Left ventricle myocardium inferior (tissue), 1 donor: Measurements from ENCODE around the gene TMEM270. TPM values are rescaled to one million over a fixed set of nuclear protein-coding genes. Genes with fewer than 3 reads are reported as not detected.

ENCODE experiments used
- DNase-seq: peaks from one replicate; pipeline ENCODE4 v3.0.0-alpha.2; 2020
- H3K27ac ChIP-seq: fragments of 200-600 bp; replicated peaks from 2 replicates; pipeline ENCODE4 v1.8.0; 2021
- H3K27me3 ChIP-seq: fragments of 200-600 bp; 2 replicates; pipeline ENCODE4 v1.8.0; 2021; ENCODE audit warnings: low read depth
- H3K36me3 ChIP-seq: fragments of 200-600 bp; 2 replicates; pipeline ENCODE4 v1.8.0; 2021
- H3K4me1 ChIP-seq: fragments of 200-600 bp; 2 replicates; pipeline ENCODE4 v1.8.0; 2021
- H3K4me3 ChIP-seq: fragments of 200-600 bp; 2 replicates; pipeline ENCODE4 v1.8.0; 2021; ENCODE audit warnings: mild to moderate bottlenecking, moderate library complexity
- H3K9me3 ChIP-seq: fragments of 200-600 bp; replicated peaks from 2 replicates; pipeline ENCODE4 v1.8.0; 2021
- intact Hi-C: fragments of 100-400 bp; cut with micrococcal nuclease; formaldehyde crosslinking; loops from one replicate; pipeline ENCODE4 v1.11.0; 2022
- total RNA-seq: library from RNA; stranded (reverse); fragmentation: NEBNext Ultra II Directional; extraction: Animal tissue kit (Norgen Biotek cat#: 25700); gene quantifications from one replicate; pipeline ENCODE4 v1.2.1, GENCODE V29; 2021
- TF ChIP-seq, protein P1 (sequence below): fragments of 200-600 bp; IDR thresholded peaks from 2 replicates; pipeline ENCODE4 v1.8.0; 2021; ENCODE audit warnings: antibody characterized with exemption, mild to moderate bottlenecking, borderline replicate concordance
- donor health status: DM: no; HTN: yes; CAD: no; lungs with severe emphysema.

TMEM270 gene
- total RNA-seq, 1 donor from 2014 or later: not detected

DNA sequence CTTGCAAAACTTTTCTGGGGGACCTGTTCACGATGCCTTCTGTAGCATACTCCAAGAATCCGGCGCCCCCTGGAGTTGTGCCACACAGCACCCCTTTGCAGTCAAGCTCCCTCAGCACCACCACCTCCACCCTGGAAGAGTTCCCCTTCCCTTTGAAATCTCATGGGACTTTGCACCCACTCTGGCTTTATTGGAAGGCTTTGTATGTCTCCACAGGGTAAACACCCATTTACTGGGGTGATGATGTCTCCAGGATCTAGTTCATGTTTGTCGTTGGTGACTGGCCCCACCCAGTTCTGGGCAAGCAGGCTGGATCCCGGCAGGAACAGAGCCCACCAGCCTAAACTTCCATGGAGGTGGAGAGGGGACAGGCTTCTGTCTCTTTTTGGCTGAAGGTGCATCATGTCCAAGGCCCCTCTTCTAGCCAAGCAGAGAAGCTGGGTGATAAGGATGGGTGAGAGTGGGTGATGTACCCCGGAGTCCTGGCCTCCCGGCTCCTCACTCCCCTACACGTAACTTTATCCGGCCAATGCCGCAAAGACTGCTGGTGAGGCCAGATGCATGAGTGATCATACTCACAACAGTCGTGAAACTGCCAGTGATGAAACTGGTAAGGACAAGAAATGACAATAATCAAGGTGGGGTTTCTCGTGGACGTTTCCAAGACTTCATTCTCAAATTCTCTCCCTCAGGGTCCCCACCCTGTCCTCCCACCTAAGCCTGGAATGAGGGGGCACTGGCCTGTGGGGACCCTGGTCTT, 30.9 kb upstream of the TMEM270 start:
- TF ChIP-seq, protein P1, sequence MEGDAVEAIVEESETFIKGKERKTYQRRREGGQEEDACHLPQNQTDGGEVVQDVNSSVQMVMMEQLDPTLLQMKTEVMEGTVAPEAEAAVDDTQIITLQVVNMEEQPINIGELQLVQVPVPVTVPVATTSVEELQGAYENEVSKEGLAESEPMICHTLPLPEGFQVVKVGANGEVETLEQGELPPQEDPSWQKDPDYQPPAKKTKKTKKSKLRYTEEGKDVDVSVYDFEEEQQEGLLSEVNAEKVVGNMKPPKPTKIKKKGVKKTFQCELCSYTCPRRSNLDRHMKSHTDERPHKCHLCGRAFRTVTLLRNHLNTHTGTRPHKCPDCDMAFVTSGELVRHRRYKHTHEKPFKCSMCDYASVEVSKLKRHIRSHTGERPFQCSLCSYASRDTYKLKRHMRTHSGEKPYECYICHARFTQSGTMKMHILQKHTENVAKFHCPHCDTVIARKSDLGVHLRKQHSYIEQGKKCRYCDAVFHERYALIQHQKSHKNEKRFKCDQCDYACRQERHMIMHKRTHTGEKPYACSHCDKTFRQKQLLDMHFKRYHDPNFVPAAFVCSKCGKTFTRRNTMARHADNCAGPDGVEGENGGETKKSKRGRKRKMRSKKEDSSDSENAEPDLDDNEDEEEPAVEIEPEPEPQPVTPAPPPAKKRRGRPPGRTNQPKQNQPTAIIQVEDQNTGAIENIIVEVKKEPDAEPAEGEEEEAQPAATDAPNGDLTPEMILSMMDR: no peak
- H3K27me3 ChIP-seq: peaks cover 56% of the 10 kb centered on the region
- peaks cover 13% of the 10 kb centered on the region for H3K4me1 ChIP-seq
- DNase-seq: no peak
- H3K9me3 ChIP-seq: no peaks in the 10 kb centered on the region
- H3K4me3 ChIP-seq: no peak overlapping the region
- no peaks in the 10 kb centered on the region for H3K36me3 ChIP-seq
- intact Hi-C loops: no loop called here
- no peak overlapping the region for H3K27ac ChIP-seq

DNA sequence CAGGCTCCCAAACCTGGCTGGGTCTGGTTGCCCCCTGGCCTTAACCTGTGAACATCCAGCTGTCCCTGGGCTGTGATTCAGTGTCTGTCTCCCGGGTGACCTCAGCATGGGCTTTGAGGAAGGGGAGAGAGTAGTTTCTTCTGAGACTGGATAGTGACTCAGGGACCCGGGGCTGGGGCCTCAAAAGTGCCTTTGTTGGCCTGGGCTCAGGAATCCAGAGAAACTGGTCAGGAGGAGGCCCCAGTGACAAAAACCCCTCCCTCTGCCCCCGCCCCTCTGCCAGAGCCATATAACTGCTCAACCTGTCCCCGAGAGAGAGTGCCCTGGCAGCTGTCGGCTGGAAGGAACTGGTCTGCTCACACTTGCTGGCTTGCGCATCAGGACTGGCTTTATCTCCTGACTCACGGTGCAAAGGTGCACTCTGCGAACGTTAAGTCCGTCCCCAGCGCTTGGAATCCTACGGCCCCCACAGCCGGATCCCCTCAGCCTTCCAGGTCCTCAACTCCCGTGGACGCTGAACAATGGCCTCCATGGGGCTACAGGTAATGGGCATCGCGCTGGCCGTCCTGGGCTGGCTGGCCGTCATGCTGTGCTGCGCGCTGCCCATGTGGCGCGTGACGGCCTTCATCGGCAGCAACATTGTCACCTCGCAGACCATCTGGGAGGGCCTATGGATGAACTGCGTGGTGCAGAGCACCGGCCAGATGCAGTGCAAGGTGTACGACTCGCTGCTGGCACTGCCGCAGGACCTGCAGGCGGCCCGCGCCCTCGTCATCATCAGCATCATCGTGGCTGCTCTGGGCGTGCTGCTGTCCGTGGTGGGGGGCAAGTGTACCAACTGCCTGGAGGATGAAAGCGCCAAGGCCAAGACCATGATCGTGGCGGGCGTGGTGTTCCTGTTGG, 30.0 kb upstream of the TMEM270 start, which contains the start of gene CLDN4:
Gene CLDN4, plus strand, starts transcription at position 316 of the 903 bp plus-strand sequence. Its CDS starts 206 bp downstream, at position 522.
- DNase-seq: no peak
- Histone ChIP-seq H3K4me3 (no peak within 1 kb of the TSS), H3K27ac (no peak within 1 kb of the TSS), H3K36me3 (no peaks in the 10 kb centered on the region), H3K9me3 (no peaks in the 10 kb centered on the region), H3K4me1 (peaks cover 13% of the 10 kb centered on the region), H3K27me3 (peaks cover 52% of the 10 kb centered on the region)
- TF ChIP-seq, protein P1: no peak
- intact Hi-C loops: no loop called here

DNA sequence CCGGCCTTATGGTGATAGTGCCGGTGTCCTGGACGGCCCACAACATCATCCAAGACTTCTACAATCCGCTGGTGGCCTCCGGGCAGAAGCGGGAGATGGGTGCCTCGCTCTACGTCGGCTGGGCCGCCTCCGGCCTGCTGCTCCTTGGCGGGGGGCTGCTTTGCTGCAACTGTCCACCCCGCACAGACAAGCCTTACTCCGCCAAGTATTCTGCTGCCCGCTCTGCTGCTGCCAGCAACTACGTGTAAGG, 29.4 kb upstream of the TMEM270 start:
- TF ChIP-seq, protein P1: no peak
- H3K4me3 ChIP-seq: no peak overlapping the region
- DNase-seq: no peak
- H3K4me1 ChIP-seq: peaks cover 13% of the 10 kb centered on the region
- H3K36me3 ChIP-seq: no peaks in the 10 kb centered on the region
- H3K9me3 ChIP-seq: no peaks in the 10 kb centered on the region
- intact Hi-C loops: no loop called here
- peaks cover 46% of the 10 kb centered on the region for H3K27me3 ChIP-seq
- no peak overlapping the region for H3K27ac ChIP-seq

DNA sequence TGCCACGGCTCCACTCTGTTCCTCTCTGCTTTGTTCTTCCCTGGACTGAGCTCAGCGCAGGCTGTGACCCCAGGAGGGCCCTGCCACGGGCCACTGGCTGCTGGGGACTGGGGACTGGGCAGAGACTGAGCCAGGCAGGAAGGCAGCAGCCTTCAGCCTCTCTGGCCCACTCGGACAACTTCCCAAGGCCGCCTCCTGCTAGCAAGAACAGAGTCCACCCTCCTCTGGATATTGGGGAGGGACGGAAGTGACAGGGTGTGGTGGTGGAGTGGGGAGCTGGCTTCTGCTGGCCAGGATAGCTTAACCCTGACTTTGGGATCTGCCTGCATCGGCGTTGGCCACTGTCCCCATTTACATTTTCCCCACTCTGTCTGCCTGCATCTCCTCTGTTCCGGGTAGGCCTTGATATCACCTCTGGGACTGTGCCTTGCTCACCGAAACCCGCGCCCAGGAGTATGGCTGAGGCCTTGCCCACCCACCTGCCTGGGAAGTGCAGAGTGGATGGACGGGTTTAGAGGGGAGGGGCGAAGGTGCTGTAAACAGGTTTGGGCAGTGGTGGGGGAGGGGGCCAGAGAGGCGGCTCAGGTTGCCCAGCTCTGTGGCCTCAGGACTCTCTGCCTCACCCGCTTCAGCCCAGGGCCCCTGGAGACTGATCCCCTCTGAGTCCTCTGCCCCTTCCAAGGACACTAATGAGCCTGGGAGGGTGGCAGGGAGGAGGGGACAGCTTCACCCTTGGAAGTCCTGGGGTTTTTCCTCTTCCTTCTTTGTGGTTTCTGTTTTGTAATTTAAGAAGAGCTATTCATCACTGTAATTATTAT, 28.9 kb upstream of the TMEM270 start:
- Histone ChIP-seq H3K27ac (no peak overlapping the region), H3K4me1 (peaks cover 13% of the 10 kb centered on the region), H3K4me3 (no peak overlapping the region), H3K27me3 (peaks cover 44% of the 10 kb centered on the region), H3K36me3 (no peaks in the 10 kb centered on the region), H3K9me3 (no peaks in the 10 kb centered on the region)
- TF ChIP-seq, protein P1: no peak
- intact Hi-C loops: no loop called here
- no peak for DNase-seq

DNA sequence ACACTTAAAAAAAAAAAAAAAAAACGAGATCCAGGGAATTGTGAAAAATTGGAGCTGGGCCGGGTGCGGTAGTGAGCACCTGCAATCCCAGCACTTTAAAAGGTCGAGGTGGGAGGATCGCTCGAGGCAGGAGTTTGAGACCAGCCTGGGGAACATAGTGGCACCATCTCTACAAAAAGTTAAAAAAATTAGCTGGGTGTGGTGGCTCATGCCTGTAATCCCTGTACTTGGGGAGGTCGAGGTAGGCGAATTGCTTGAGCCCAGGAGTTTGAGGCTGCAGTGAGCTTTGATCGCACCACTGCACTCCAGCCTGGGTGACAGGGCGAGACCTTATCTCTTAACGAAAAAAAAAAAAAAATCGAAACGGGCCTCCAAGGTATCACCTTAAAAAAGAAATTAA, 28.2 kb upstream of the TMEM270 start:
- Histone ChIP-seq H3K4me1 (peaks cover 8% of the 10 kb centered on the region), H3K4me3 (no peak overlapping the region), H3K9me3 (no peaks in the 10 kb centered on the region), H3K27me3 (peaks cover 44% of the 10 kb centered on the region), H3K36me3 (no peaks in the 10 kb centered on the region), H3K27ac (no peak overlapping the region)
- TF ChIP-seq, protein P1: no peak
- DNase-seq: no peak
- intact Hi-C loops: no loop called here
